Hematopoietic multipotent progenitor cell treated with erythropoietin and hydrocortisone succinate and interleukin-3 and kit ligand, for 15 days (in vitro differentiated cells): Measurements from ENCODE around the gene MAPKAPK2.

ENCODE experiments used
- DNase-seq: peaks from one replicate; pipeline ENCODE4 v3.0.0-alpha.2; 2015; ENCODE audit warnings: low spot score

MAPKAPK2 gene

DNA sequence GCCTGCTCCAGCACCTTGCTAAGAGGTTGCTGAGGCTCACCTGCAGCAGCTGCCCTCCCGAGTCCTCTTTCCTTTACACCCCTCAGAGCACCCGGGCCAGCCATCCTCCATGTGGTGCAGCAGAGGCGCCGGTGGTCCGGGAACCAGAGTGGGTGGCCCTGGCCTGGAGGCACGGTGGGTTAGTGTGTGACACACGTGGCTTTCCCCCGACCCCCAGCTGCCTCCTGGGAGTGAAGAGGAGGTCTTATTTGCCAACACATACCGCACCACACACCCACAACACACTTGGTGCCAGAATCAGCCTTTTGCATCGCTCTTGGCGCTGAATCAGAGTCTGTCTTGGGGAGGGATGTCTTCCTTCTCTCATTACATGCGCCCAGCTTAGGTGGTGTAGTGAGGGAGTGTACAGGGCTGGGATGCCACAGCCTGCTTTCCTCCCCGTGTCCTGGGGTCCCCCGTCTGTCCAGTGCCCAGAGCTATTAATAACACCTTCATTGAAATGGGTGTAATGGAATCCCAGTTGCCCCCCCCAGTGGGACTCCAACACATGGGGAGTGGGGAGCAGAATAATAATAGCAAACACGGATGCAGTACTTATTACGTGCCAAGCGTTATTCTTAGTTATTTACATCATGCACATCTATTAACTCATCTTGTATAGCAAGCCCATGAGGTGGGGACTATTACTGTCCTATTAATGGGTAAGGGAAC lies 38.2 kb downstream of the MAPKAPK2 start:
- DNase-seq, result no peak

DNA sequence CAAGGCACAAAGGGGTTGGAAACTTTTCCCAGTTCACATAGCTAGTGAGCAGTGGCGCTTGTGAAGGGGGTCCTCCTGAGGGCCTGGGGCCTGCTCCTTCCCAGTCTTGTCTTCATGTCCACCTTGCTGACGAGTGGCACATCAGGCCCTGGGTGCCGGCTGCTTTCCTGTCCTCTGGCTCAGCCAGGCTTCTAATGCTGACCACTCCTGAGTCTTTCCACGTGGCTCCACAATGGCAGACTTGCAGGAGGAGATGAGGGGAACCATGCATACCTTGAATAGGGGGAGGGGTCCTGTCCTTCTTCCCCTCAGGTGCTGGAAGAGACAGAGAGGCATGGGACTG lies 38.7 kb downstream of the MAPKAPK2 start:
- DNase-seq, result no peak

DNA sequence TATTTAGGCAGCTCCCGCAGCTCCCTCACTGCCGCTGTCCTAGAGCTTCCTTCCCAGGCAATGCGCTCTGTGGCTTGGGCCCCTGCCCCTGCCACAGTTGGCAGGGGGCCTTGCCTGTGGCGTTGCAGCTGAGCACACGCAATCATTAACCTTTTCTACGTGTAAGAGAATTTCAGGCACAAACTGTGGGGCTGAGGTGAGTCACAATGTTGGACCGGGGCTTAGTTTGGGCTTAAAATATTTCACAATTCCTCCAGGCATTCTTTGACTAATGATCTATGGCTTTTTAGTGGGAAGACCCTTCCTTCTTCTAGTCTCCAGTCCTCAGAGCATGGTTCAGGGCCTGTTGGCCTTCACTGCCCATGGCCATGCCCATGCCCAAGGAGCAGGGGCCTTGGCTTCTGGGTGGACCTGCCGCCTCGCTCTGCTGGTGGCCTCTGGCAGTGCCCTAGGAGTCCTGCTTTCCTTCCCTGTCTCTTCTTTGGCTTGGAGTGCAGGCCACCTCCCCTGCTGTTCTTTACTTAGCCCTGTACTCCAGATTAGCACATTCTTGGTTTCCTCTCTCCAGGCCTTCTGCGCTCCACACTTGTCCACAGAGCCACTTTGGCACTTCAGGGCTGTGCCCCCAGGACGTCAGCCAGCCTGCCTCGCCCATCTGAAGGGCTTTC lies 39.2 kb downstream of the MAPKAPK2 start:
- no peak for DNase-seq

DNA sequence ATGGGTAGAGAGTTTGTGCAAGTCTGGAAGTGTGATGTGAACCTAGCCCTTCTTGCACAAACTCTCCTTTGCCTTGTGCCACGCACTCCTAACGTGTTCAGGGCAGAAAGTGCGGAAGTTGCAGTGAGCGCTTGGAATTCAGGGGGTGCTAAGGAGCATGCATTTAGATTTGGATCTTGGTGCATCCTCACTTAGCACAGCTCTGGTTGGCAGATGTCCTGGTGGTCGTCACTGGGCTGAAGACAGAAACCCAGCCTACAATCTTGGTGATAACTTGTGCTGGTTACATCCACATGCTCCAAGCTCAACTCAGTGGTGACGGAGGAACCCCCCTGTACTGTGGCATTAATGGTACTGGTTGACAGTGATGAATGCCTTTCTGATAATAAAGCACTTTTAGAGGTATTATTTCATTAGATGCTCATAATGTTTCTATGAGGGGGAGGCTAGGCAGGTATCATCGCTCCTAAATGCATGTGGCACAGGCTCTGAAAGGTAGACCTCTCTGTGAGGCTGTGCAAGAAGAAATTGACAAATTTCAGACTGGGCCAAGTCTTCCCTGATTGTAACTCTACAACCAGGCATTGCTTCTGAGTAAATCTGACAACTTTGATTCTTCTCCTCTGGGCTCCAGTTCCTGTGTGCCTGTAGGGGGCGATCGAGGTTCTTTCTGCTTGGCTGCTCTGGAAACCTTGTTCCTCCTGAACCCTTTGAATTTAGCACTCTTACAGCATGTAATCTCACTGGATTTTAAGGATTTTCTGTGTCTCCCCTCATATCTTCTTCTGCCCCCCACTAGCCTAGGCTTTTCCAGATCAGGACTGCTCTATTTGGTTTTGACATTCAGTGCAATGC lies 40.6 kb downstream of the MAPKAPK2 start:
- peak; percentile 39 for DNase-seq

DNA sequence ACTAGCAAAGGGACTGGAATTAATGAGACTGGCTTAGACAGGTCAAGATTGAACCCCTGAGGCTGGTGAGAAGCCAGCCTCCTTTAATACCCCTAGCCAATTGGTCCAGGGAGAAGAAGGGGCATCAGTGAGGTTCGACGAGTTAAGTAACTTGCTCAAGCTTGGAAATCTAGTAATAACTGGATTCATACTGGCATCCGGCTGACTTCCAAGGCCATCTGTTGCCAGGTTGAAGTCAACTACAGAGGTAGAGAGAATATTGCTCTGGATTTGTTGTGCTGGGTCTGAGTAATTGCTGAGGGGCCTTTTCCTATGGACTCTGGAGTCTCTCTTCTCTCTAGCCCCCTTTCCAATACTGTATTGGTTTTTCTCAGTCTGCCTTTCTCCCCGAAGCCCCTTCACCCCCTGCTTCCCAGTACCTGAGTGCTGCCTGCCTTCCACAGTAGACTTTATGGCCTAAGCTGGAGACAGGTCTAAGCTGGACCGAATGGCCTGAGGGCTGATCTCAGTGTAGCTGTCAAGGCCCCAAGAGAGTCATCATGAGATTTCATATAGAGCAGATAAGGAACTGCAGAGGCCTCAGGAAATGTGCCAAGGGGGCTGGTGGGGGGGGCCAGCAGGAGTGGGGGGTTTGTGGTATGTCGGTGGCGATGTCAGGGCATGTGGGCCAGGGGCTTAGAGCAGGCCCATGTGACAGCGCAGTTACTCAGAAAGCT lies 43.4 kb downstream of the MAPKAPK2 start:
- no peak for DNase-seq

DNA sequence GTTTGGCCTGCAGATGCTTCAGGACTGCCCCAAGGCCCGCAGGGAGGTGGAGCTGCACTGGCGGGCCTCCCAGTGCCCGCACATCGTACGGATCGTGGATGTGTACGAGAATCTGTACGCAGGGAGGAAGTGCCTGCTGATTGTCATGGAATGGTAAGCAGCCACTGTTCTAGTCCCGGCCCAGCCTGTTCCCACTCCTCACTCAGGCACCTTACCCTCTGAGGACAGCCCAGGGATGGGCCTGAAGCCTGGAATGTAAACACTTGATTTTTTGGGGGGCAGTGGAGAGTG lies 43.9 kb downstream of the MAPKAPK2 start:
- DNase-seq, result no peak

DNA sequence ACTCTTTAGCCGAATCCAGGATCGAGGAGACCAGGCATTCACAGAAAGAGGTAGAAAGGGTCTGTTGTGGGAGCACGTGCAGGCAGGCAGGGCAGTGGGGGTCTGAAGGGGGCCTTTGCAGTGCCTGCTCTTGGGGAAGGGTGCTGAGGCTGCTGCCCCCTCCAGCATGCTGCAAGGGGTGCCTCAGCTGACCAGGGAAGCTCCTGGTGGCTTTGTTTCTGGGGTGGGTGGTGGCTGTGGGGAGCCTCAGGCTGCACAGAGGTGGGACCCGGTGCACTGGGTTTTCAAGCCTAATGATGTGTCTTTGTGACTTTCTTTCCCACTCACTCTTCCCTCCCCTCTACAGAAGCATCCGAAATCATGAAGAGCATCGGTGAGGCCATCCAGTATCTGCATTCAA lies 44.3 kb downstream of the MAPKAPK2 start:
- DNase-seq, result no peak

DNA sequence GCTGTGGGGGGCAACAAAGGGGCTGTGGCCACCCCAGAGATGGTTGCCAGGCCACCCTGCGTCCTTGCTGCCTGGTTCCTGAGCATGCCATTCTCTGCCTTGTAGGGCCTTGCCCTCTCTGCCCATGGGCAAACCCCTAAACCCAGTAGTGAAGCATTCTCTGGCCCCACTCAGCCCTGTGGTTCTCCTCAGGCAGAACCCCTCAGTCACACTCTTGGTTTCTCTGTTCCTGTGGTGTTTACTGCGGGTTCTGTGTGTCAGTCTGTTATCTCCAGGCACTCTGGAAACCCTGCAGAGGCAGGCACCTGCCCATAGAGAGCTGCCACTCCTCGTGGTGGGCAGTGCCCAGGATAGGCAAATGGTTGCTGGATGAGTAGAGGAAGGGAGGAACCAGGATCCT lies 44.8 kb downstream of the MAPKAPK2 start:
- no peak for DNase-seq

DNA sequence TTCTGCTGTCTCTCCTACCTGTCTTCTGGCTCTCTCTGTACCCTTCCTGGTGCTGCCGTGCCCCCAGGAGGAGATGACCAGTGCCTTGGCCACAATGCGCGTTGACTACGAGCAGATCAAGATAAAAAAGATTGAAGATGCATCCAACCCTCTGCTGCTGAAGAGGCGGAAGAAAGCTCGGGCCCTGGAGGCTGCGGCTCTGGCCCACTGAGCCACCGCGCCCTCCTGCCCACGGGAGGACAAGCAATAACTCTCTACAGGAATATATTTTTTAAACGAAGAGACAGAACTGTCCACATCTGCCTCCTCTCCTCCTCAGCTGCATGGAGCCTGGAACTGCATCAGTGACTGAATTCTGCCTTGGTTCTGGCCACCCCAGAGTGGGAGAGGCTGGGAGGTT lies 47.8 kb downstream of the MAPKAPK2 start:
- DNase-seq, result no peak

DNA sequence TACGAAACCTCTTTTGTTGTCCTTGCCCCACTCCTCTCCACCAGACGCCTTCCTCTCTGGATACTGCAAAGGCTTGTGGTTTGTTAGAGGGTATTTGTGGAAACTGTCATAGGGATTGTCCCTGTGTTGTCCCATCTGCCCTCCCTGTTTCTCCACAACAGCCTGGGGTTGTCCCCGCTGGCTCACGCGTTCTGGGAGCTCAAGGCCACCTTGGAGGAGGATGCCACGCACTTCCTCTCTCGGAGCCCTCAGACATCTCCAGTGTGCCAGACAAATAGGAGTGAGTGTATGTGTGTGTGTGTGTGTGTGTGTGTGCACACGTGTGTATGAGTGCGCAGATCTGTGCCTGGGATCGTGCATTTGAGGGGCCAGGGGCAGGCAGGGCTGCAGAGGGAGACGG lies 48.3 kb downstream of the MAPKAPK2 start:
- DNase-seq, result no peak

DNA sequence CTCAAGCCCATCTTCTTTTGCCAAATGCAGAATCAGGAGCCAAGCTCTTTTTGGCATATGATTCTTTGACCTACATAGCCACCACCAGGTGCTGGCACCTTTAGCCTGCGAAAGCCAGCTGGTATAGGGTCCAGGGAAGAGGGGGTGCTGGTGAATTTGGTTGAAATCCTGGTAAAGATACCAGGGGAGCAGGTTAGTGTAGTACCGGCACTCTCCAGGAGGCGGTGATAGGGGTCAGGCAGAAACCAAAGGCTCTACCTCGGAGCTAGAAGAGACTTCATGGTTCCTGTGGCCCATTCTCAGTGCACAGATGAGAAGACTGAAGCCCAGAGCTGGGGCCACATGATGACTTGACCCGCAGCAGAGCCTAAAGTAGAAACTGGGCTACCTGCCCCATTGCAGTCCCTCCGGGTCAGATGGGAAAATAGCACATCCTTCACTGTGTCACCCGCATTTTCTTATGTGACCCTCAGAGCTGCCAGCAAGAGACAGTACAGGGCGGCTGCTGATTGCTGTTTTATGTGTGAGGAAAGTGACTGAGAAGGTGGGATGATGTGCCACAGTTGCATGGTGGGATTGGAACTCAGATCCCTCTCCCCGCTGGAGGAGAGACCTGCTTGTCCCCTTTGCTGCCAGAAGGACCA lies 49.9 kb downstream of the MAPKAPK2 start:
- peak; percentile 60 for DNase-seq

DNA sequence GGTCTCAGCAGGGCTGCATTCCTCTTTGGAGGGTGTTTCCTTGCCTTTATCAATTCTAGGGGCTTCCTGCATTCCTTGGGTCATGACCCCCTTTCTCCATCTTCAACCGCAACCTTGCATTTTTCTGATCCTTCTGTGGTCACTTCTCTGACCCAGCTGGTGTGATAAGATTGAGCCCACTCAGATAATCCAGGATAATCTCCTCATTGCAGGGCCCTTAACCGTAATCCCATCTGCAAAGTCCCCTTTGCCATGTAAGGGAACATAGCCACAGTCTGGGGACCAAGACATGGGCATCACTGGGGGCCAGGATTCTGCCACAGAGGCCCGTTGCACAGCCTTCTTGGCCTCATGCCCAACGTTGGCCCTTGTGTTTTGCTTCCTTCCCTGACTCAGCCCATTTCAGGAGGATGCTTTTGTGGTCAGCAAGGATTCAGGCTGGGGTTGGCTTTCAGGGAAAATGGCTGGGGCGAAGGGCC lies 50.9 kb downstream of the MAPKAPK2 start:
- DNase-seq, result no peak

DNA sequence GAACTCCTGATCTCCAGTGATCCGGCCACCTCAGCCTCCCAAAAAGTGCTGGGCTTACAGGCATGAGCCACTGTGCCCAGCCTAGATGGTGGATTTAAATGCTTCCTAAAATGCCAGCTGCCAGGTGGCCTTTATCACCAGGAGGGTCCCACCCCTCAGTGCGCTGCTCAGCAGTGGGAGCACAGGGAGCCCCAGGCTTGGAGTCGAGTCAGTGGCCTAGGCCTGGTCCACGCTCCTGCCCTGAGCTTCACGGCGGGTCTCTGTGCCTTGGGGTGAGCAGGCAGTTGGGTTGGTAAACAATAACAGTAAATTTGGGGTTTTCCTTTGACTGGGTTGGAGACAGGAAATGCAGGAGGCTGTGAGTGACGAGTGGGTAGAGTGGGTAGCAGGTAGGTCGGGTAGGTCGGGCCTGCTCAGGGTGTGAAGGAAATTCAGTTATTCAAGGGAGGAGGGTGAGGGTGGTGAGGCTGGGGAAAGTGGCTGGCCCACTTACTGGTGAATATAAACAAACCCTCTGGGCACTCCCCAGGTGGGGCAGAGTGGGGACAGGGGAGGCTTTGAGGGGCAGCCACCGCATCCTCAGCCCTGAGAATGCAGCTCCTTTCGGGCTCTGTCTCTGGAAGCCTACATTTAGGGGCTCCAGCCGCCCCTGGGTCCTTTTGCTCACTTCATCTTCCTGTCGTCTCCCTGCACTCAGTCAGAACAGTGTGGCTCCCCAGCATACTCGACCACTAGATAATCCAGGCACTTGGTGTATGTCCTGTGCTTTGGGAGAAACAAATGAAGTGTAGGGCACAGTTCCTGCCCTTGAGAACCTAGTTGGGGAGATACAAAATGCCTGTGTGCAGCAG lies 52.4 kb downstream of the MAPKAPK2 start:
- DNase-seq, result no peak

DNA sequence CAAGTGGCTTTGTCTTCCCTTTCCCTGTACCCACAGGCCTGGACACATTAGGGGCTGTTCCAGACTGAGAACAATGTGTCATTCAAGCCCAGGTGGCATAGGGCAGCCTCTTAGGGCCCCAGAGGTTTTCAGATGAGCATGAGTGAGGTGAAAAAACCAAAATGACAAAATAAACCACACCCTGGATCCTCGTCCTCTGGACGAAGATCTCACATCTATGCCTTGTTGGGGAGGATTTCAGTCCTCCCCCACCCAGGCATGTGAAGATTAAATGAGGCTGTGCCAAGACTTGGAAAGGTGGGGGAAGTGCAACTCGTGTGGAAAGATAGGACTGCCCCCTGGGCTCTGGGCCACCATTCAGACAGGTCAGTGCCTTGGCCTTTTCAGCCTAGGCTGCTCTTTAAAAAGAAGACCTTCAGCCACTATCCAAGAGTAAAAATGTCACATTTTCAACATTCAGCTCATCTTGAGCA lies 53.1 kb downstream of the MAPKAPK2 start:
- no peak for DNase-seq

DNA sequence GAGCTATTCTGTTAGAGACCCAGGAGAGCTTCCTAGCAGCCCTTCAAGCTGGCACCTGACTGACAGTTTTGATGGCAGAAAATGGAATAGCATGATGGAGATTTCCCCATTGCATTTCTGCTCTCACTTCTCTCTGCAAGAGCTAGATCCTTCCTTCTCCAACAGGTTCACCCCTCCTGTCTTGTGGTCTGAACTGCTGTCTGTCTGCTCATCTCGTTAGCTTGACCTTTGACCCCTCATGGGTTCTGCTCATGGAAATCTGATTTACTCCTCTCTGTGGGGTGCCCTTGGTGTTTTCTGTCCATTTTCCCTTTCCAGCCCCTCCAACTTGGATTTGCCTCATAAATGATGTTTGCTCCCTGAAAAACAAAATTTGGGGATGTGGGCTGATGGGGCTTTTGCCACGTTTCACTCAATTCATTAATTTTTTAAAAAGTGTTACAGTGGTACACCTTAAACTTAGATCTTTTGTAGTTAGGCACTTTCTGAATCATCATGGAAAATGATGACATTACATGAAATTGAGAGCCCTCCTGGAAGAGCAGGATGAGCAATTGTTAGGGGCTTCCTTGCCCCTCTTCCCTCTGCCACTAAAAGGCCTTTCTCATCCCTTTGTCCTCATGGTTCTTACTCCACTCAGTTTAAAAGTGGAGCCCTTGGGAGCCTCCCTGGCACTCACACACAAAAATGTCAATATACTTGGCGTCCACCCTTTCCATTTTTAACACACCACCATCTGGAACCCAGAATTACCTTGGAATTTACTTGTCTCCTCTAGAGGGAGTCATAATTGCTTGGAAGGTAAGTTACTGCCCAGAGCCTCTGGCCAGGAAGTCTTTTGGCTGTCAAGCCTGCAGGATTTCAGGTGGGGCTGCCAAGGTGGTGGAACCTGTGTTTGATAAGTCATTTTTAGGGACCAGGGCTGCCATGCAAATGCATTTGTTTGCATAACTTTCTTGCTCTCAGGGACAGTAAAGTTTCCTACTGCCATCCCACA lies 54.0 kb downstream of the MAPKAPK2 start:
- DNase-seq, result no peak

DNA sequence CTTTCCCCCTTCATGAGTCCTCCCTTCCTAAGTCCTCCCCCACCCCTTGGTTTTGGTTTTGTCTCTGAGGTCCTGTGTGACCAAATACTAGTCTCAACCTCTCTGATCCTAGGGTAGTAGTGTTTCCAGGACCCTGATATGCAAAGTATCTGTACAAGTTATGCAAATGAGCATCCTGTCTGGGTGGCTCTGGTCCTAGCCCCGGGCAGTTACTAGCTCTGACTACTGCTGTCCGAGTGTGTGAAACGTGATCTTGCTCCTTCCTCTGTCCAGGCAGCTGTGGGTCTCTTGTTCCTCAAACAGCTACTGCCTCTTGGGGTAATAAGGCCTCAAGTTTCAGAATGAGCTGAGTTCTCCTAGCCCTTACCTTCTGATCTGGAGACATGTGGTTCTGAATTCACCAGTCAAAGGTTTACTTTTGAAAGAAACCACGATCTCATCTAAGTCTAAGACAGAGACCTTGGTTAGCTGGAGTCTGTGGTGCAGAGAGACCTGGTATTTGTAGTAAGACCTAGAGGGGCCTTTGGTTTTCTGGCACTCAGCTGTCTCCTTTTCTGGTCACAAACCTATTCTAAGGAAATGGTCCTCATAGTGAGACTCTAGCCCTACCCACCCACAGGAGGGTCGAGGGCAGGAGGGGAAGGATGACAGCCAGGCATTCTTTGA lies 54.8 kb downstream of the MAPKAPK2 start:
- no peak for DNase-seq

DNA sequence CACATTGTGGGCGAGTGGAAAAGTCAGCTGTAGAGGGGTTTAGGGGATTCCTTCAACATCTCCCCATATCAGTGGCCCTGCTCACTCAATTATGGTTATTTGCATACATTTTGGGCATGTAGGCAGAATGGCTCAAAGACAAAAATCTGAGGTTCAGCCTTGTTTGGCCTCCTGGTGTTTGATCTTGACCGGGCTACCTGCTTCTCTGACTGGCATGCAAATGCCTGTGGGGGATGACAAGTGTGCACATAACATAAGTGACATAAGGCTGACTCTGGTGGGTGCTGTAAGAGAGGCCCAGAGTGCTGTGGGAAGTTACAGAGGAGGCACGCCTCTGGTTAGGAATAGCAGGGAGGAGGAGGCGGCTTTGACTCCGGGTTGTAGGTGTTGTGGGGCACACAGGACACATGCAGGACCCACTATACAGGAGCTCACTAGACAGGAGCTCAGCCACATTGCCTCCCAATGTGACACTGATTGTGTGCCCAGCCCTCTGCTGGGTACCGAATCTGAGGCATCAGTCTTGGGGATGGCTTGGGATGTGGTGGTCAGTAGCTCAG lies 56.5 kb downstream of the MAPKAPK2 start:
- no peak for DNase-seq

DNA sequence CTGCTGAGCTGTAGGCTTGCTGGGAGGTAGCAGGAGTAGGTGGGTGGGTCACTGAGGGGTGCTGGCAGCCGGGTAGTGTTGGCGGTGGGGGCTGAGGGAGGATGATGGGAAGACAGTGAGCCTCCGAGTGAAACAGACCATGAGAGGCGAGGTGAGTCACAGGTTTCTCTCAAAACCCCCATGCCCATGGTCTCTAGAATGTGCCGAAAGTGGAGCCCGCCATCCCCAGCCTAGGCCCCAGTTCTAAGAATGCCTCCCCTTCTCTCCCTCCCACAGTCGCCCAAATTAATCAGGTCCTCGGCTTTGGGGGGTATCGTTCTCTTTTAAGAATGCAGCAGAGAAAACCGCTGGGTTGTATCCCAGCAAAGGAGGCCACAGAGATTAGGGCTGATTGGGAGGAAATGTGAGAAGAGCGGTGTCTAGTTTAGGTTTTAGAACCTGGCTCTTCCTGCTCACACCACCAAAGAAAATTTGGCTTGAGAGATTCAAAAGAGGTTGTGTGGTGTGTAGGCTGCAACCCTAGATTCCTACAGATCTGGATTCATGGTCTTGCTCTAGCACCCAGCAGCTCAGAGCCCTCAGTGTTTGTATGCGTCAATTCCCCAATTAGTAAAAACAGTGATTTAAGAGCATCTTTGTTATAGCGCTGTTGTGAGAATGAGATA lies 58.1 kb downstream of the MAPKAPK2 start:
- DNase-seq, result no peak
